SK-N-SH (cell line): Measurements from ENCODE around the gene BEST2. TPM values are rescaled to one million over a fixed set of nuclear protein-coding genes. Genes with fewer than 3 reads are reported as not detected.

Experiments used
- CTCF ChIA-PET: fragments of 300-600, 350-600 bp; formaldehyde crosslinking; extraction: SDS; loops from one replicate; lab custom pipeline; 2021; lab: Yijun Ruan, JAX
- POLR2A ChIA-PET: fragments of 350-600 bp; sonication (Branson Sonifier 250); formaldehyde crosslinking; extraction: SDS; loops from one replicate; lab custom pipeline; 2020; ENCODE audit warnings: antibody characterized with exemption, inconsistent platforms; lab: Yijun Ruan, JAX
- DNase-seq: peaks from one replicate; pipeline ENCODE4 v3.0.0; 2012
- H2AFZ ChIP-seq: fragments of 200-600 bp; sonication (generic); 2 replicates; pipeline ENCODE4 v1.8.1; 2016; ENCODE audit warnings: antibody characterized with exemption, mild to moderate bottlenecking, low read depth
- H3F3A ChIP-seq: fragments of 200-600 bp; sonication (generic); replicated peaks from 2 replicates; pipeline ENCODE3; 2016; ENCODE audit warnings: antibody characterized with exemption, mild to moderate bottlenecking; ENCODE audit not compliant: insufficient read depth
- H3K27ac ChIP-seq, 2 experiments: fragments of 200-500 bp in 1 of 2; fragments of 200-600 bp in 1 of 2; sonication (Bioruptor generic) in 1 of 2; sonication (generic), shearing (Covaris generic) in 1 of 2; 2 replicates each; pipeline versions ENCODE4 v1.5.1 to v1.6.1; 2014 to 2016; ENCODE audit warnings: low read depth in 2 of 2, inconsistent platforms in 1 of 2, low read length in 1 of 2, mild to moderate bottlenecking in 1 of 2, mixed read lengths in 1 of 2
- H3K27me3 ChIP-seq: fragments of 200-600 bp; sonication (generic), shearing (Covaris generic); 2 replicates; pipeline ENCODE4 v1.6.1; 2016; ENCODE audit warnings: mixed run types; ENCODE audit not compliant: insufficient read depth
- H3K36me3 ChIP-seq, 2 experiments: fragments of 200-500 bp in 1 of 2; fragments of 200-600 bp in 1 of 2; sonication (Bioruptor generic) in 1 of 2; sonication (generic) in 1 of 2; replicated peaks in 1 of 2; 2 replicates each; pipeline versions ENCODE3 to v1.5.1; 2014 to 2016; ENCODE audit warnings: low read length in 1 of 2, mild to moderate bottlenecking in 1 of 2; ENCODE audit not compliant: insufficient read depth in 2 of 2, control insufficient read depth in 1 of 2
- H3K4me1 ChIP-seq, 2 experiments: fragments of 200-500 bp in 1 of 2; fragments of 200-600 bp in 1 of 2; sonication (Bioruptor generic) in 1 of 2; sonication (generic), shearing (Covaris generic) in 1 of 2; 2 replicates each; pipeline versions ENCODE4 v1.5.1 to v1.6.1; 2014 to 2016; ENCODE audit warnings: low read depth in 1 of 2, low read length in 1 of 2, mixed run types in 1 of 2; ENCODE audit not compliant: insufficient read depth in 2 of 2, control insufficient read depth in 1 of 2
- H3K4me2 ChIP-seq: fragments of 200-600 bp; sonication (generic), shearing (Covaris generic); 2 replicates; pipeline ENCODE4 v1.6.1; 2017; ENCODE audit warnings: mixed run types
- H3K4me3 ChIP-seq, 2 experiments: fragments of 200-500 bp in 1 of 2; fragments of 200-600 bp in 1 of 2; sonication (Bioruptor generic) in 1 of 2; sonication (generic), shearing (Covaris generic) in 1 of 2; 2 replicates each; pipeline versions ENCODE4 v1.5.1 to v1.8.1; 2014 to 2016; ENCODE audit warnings: low read depth in 2 of 2, inconsistent platforms in 1 of 2, low read length in 1 of 2, mild to moderate bottlenecking in 1 of 2, mixed read lengths in 1 of 2, moderate library complexity in 1 of 2
- H3K79me2 ChIP-seq: fragments of 200-600 bp; sonication (generic); 2 replicates; pipeline ENCODE4 v1.8.1; 2017; ENCODE audit warnings: mild to moderate bottlenecking; ENCODE audit not compliant: insufficient read depth
- H3K9ac ChIP-seq: fragments of 200-600 bp; sonication (generic); 2 replicates; pipeline ENCODE4 v1.6.1; 2017; ENCODE audit warnings: mixed run types
- H3K9me2 ChIP-seq: fragments of 200-600 bp; sonication (generic); 2 replicates; pipeline ENCODE4 v1.6.1; 2017; ENCODE audit warnings: mixed run types
- H3K9me3 ChIP-seq: fragments of 200-600 bp; sonication (generic); 2 replicates; pipeline ENCODE4 v1.6.1; 2017; ENCODE audit warnings: mixed run types, mild to moderate bottlenecking, moderate library complexity
- H4K20me1 ChIP-seq: fragments of 200-600 bp; sonication (generic); 2 replicates; pipeline ENCODE4 v1.6.1; 2017; ENCODE audit warnings: mild to moderate bottlenecking, mixed run types; ENCODE audit not compliant: insufficient read depth
- CHD2 ChIP-seq: fragments of 150-350 bp; IDR thresholded peaks from 2 replicates; pipeline ENCODE4 v1.6.1; 2018; ENCODE audit warnings: low read length; ENCODE audit not compliant: partially characterized antibody
- ELF1 ChIP-seq: IDR thresholded peaks from 2 replicates; pipeline ENCODE4 v1.4.0; 2012
- EP300 ChIP-seq, 2 experiments: IDR thresholded peaks; 2 replicates each; pipeline versions ENCODE4 v1.4.0 to v1.6.1; 2012; ENCODE audit warnings: borderline replicate concordance in 1 of 2, low read depth in 1 of 2, low read length in 1 of 2
- FOSL2 ChIP-seq: IDR thresholded peaks from 2 replicates; pipeline ENCODE4 v1.4.0; 2012; ENCODE audit warnings: low read depth, mild to moderate bottlenecking, moderate library complexity, borderline replicate concordance
- FOXJ3 ChIP-seq: sonication (generic); formaldehyde crosslinking; IDR thresholded peaks from 2 replicates; pipeline ENCODE4 v1.5.1; 2020; ENCODE audit warnings: mild to moderate bottlenecking, missing genetic modification reagents
- GABPA ChIP-seq: IDR thresholded peaks from 2 replicates; pipeline ENCODE4 v1.4.0; 2012; ENCODE audit warnings: low read depth, mild to moderate bottlenecking
- JUND ChIP-seq: IDR thresholded peaks from 2 replicates; pipeline ENCODE4 v1.4.0; 2012
- NFIC ChIP-seq: IDR thresholded peaks from 2 replicates; pipeline ENCODE4 v1.4.0; 2012; ENCODE audit warnings: borderline replicate concordance
- NRF1 ChIP-seq: IDR thresholded peaks from 2 replicates; pipeline ENCODE4 v1.6.1; 2012; ENCODE audit warnings: low read depth, mild to moderate bottlenecking, low read length
- RAD21 ChIP-seq: IDR thresholded peaks from 2 replicates; pipeline ENCODE4 v1.6.1; 2012; ENCODE audit warnings: mild to moderate bottlenecking, low read length
- RFX5 ChIP-seq: IDR thresholded peaks from 2 replicates; pipeline ENCODE4 v1.6.1; 2012; ENCODE audit warnings: mild to moderate bottlenecking, improper control_type of control experiment, low read length
- RXRA ChIP-seq: IDR thresholded peaks from 2 replicates; pipeline ENCODE4 v1.4.0; 2012; ENCODE audit warnings: low read depth, mild to moderate bottlenecking, borderline replicate concordance
- TAF1 ChIP-seq: IDR thresholded peaks from 2 replicates; pipeline ENCODE4 v1.6.1; 2012; ENCODE audit warnings: low read depth, mild to moderate bottlenecking, low read length, moderate library complexity, borderline replicate concordance
- TEAD4 ChIP-seq: IDR thresholded peaks from 2 replicates; pipeline ENCODE4 v1.4.0; 2012; ENCODE audit warnings: mild to moderate bottlenecking, borderline replicate concordance; ENCODE audit not compliant: insufficient read depth
- YY1 ChIP-seq: IDR thresholded peaks from 2 replicates; pipeline ENCODE4 v1.4.0; 2012; ENCODE audit warnings: low read depth, mild to moderate bottlenecking
- WGBS: methylation state at CpG from one replicate; pipeline ENCODE4 v1.1.6; 2017; ENCODE audit warnings: low lambda C conversion rate; 5-methylcytosine and 5-hydroxymethylcytosine counted together
- polyA plus RNA-seq, 3 experiments: library from polyadenylated mRNA; depleted of rRNA; stranded (reverse); fragments of >200 nt; gene quantifications; 2 replicates each; pipeline ENCODE4 v1.2.3, GENCODE V29; 2012
- TF ChIP-seq, protein P1 (sequence below): IDR thresholded peaks from 2 replicates; pipeline ENCODE4 v1.4.0; 2012; ENCODE audit warnings: low read depth
- TF ChIP-seq, protein P2 (sequence below): IDR thresholded peaks from 2 replicates; pipeline ENCODE4 v1.6.1; 2012; ENCODE audit warnings: mild to moderate bottlenecking, low read depth, low read length, moderate library complexity
- TF ChIP-seq, protein P3 (sequence below): IDR thresholded peaks from 2 replicates; pipeline ENCODE4 v1.4.0; 2012; ENCODE audit warnings: low read depth, borderline replicate concordance
- TF ChIP-seq, protein P4 (sequence below): fragments of 150-350 bp; IDR thresholded peaks from 2 replicates; pipeline ENCODE4 v1.6.1; 2017; ENCODE audit warnings: antibody characterized with exemption, low read length, low read depth, borderline replicate concordance

The BEST2 gene
- polyA plus RNA-seq, 1 of the 3 experiments (the other 2 are of a cell fraction), result not detected

DNA sequence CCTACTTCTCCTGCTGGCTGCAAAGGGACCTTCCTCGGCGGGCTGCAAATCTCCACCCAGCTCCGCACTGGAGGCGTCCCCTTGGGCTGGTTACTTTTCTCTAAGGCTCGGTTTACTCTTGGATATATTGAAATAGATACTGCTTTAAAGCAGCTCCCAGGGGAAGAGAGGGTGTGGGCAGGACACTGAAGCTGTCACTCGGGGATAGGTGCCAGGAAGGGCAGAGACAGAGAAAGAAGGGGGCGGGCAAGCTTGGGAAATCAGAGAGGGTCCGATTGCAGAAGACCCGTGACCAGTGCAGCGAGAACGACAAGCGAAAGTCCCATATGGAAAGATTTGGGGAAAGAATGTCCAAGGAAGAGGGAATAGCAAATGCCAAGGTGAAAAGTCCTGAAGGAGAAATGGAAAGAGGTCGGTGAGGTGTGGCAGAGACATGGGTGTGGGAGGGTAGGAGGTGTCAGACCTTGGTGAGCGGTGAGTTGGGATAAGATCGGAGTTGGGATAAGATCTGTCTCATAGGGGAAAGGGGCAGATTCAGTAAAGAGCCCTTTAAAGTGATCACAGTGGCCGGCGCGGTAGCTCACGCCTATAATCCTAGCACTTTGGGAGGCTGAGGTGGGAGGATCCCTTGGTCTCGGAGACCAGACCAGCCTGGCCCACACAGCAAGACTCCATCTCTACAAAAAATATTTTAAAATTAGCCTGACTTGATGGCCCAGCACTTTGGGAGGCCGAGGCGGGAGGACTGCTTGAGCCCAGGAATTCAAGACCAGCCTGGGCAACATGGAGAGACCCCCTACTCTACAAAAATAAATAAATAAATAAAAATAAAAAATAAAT is 50.9 kb downstream of the BEST2 start:
- Histone ChIP-seq H3K9me3 (no peaks in the 10 kb centered on the region), H3K9me2 (no peaks in the 10 kb centered on the region), H3K4me2 (peak overlapping the region; percentile 100), H3K4me1 (peaks cover 8 to 29% of the 10 kb centered on the region in 2 experiments; a peak in 1 of 4 replicates), H2AFZ (peak overlapping the region; percentile 98), H3F3A (peaks cover 11% of the 10 kb centered on the region), H4K20me1 (no peaks in the 10 kb centered on the region), H3K27ac (peak overlapping the region in 1 of 2 experiments; percentile 74; a peak in 1 of 4 replicates), H3K9ac (peak overlapping the region; percentile 32), H3K79me2 (peaks cover 19% of the 10 kb centered on the region), H3K4me3 (peak overlapping the region; percentile 74 to 95), H3K36me3 (peaks cover 4 to 8% of the 10 kb centered on the region in 2 experiments), H3K27me3 (no peaks in the 10 kb centered on the region)
- 51% methylated on average over 22 of the region's 22 CpGs for WGBS
- TF ChIP-seq TAF1, result no peak
- TF ChIP-seq NFIC, result no peak
- TF ChIP-seq FOXJ3, result no peak
- TF ChIP-seq TEAD4, result no peak
- no peak for TF ChIP-seq NRF1
- TF ChIP-seq, protein P1, sequence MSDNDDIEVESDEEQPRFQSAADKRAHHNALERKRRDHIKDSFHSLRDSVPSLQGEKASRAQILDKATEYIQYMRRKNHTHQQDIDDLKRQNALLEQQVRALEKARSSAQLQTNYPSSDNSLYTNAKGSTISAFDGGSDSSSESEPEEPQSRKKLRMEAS, result no peak
- TF ChIP-seq RXRA, result no peak
- no peak for TF ChIP-seq ELF1
- TF ChIP-seq CHD2, result no peak
- no peak for TF ChIP-seq RFX5
- TF ChIP-seq, protein P2, sequence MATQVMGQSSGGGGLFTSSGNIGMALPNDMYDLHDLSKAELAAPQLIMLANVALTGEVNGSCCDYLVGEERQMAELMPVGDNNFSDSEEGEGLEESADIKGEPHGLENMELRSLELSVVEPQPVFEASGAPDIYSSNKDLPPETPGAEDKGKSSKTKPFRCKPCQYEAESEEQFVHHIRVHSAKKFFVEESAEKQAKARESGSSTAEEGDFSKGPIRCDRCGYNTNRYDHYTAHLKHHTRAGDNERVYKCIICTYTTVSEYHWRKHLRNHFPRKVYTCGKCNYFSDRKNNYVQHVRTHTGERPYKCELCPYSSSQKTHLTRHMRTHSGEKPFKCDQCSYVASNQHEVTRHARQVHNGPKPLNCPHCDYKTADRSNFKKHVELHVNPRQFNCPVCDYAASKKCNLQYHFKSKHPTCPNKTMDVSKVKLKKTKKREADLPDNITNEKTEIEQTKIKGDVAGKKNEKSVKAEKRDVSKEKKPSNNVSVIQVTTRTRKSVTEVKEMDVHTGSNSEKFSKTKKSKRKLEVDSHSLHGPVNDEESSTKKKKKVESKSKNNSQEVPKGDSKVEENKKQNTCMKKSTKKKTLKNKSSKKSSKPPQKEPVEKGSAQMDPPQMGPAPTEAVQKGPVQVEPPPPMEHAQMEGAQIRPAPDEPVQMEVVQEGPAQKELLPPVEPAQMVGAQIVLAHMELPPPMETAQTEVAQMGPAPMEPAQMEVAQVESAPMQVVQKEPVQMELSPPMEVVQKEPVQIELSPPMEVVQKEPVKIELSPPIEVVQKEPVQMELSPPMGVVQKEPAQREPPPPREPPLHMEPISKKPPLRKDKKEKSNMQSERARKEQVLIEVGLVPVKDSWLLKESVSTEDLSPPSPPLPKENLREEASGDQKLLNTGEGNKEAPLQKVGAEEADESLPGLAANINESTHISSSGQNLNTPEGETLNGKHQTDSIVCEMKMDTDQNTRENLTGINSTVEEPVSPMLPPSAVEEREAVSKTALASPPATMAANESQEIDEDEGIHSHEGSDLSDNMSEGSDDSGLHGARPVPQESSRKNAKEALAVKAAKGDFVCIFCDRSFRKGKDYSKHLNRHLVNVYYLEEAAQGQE, result no peak
- CTCF ChIA-PET, result interaction anchor here (0.6 to 17.1 kb wide), 9 partner anchors 9 to 65 kb away, joined by 3 to 447 read pairs (median 7); partner anchors contain the start of genes HOOK2 and JUNB
- POLR2A ChIA-PET, result interaction anchor here (0.8 to 2.6 kb wide), 3 partner anchors 10 to 35 kb away, joined by 3 to 20 read pairs (median 3); partner anchors contain the start of gene JUNB
- DNase-seq, result no peak

DNA sequence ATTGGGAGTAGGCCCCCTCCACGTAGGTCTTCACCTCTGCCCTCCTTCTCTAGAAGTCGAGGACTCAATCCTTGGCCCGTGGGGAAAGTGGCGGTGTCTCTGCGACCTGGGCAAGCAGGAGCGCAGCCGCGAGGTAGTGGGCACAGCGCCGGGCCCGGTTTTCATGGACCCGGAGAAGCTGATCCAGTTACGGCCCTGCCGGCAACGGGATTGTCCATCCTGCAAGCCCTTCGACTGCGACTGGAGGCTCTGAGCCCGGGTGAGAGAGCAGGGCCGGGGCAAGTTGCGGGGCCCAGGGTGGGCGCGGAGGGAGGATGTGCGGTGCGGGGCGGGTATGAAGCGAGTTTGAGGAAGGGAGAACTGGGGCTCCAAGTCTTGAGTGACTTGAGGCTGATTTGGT is 52.5 kb downstream of the BEST2 start:
- H3K36me3 ChIP-seq, result peaks cover 4 to 8% of the 10 kb centered on the region in 2 experiments
- H3K27ac ChIP-seq, result no peak overlapping the region
- POLR2A ChIA-PET, result interaction anchor here (0.5 kb wide), 1 partner anchor 8 kb away, joined by 3 read pairs; no protein-coding TSS in a partner anchor
- no peak overlapping the region for H3K4me2 ChIP-seq
- no peak overlapping the region for H3K9ac ChIP-seq
- DNase-seq, result no peak
- peaks cover 8 to 29% of the 10 kb centered on the region in 2 experiments; a peak in 1 of 4 replicates for H3K4me1 ChIP-seq
- no peak overlapping the region for H2AFZ ChIP-seq
- 95% methylated on average over 25 of the region's 26 CpGs for WGBS
- H3F3A ChIP-seq, result peaks cover 5% of the 10 kb centered on the region
- no peaks in the 10 kb centered on the region for H3K9me3 ChIP-seq
- H3K27me3 ChIP-seq, result no peaks in the 10 kb centered on the region
- no peaks in the 10 kb centered on the region for H4K20me1 ChIP-seq
- H3K79me2 ChIP-seq, result peaks cover 19% of the 10 kb centered on the region
- CTCF ChIA-PET, result interaction anchor here (14.3 to 17.1 kb wide), 2 partner anchors 26 to 41 kb away, joined by 321 to 447 read pairs; partner anchors contain the start of gene HOOK2
- H3K9me2 ChIP-seq, result no peaks in the 10 kb centered on the region
- no peak overlapping the region for H3K4me3 ChIP-seq
- TF ChIP-seq FOSL2 (no peak), RAD21 (no peak), NRF1 (no peak), TAF1 (no peak), RXRA (no peak), EP300 (IDR thresholded peaks at IDR 0.05; ENCODE audit: borderline replicate concordance in 1 of 2, low read depth in 1 of 2, low read length in 1 of 2) (no peak), FOXJ3 (no peak), CHD2 (no peak), RFX5 (no peak), JUND (no peak), GABPA (no peak), YY1 (no peak)
- TF ChIP-seq, protein P3, sequence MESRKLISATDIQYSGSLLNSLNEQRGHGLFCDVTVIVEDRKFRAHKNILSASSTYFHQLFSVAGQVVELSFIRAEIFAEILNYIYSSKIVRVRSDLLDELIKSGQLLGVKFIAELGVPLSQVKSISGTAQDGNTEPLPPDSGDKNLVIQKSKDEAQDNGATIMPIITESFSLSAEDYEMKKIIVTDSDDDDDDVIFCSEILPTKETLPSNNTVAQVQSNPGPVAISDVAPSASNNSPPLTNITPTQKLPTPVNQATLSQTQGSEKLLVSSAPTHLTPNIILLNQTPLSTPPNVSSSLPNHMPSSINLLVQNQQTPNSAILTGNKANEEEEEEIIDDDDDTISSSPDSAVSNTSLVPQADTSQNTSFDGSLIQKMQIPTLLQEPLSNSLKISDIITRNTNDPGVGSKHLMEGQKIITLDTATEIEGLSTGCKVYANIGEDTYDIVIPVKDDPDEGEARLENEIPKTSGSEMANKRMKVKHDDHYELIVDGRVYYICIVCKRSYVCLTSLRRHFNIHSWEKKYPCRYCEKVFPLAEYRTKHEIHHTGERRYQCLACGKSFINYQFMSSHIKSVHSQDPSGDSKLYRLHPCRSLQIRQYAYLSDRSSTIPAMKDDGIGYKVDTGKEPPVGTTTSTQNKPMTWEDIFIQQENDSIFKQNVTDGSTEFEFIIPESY, result no peak
- TF ChIP-seq, protein P4, sequence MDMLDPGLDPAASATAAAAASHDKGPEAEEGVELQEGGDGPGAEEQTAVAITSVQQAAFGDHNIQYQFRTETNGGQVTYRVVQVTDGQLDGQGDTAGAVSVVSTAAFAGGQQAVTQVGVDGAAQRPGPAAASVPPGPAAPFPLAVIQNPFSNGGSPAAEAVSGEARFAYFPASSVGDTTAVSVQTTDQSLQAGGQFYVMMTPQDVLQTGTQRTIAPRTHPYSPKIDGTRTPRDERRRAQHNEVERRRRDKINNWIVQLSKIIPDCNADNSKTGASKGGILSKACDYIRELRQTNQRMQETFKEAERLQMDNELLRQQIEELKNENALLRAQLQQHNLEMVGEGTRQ, result no peak
